HG02840 (cell line): ENCODE measurements around the gene JOSD2.
"Not testable (repeated sequence)": the region's sequence is repeated elsewhere in the genome, so short reads cannot be mapped to it uniquely, and the experiment has no call there.

Source experiments
- ATAC-seq: cut with Tn5 transposase; IDR thresholded peaks from one replicate; pipeline ENCODE4 v1.9.1; 2021; ENCODE audit warnings: mild to moderate bottlenecking, moderate library complexity, moderate number of reproducible peaks; ENCODE audit not compliant: unreplicated experiment, low FRiP score

Gene JOSD2

DNA sequence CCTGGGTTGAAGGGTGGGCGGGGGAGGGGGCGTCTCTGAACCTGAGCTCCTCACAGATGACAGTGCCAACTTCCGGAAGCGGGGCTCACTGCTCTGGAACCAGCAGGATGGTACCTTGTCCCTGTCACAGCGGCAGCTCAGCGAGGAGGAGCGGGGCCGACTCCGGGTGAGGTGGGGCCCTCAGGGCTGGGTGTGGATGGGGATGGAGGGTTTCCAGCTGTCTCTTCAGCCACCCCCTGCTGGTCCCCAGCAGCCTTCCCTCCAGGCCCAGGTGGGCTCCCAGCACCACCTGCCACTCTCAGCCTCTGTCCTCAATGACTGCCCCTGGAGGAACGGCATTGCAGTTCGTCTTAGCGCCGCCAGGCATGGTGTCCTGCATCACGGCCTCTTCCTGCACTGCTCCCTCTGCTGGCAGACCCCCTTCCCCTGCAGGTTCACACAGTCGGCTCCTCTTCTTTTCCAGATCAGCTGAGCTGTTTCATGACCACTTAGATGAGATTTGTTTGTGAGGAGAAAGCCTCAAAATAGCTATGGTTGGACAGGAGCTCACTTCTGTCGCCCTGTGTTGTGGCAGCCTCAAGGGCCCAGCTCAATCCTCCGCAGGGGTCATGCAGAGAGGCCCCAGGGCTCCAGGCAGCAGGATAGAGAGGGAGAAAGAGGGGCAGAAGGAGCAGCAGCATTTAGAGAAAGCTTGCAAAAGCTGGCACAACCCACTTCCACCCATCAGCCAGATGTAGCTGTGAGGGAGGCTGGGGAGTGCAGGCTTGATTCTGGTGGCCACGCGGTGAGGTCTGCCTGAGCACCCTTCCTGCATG is 31.9 kb downstream of the JOSD2 start:
- ATAC-seq = no peak

DNA sequence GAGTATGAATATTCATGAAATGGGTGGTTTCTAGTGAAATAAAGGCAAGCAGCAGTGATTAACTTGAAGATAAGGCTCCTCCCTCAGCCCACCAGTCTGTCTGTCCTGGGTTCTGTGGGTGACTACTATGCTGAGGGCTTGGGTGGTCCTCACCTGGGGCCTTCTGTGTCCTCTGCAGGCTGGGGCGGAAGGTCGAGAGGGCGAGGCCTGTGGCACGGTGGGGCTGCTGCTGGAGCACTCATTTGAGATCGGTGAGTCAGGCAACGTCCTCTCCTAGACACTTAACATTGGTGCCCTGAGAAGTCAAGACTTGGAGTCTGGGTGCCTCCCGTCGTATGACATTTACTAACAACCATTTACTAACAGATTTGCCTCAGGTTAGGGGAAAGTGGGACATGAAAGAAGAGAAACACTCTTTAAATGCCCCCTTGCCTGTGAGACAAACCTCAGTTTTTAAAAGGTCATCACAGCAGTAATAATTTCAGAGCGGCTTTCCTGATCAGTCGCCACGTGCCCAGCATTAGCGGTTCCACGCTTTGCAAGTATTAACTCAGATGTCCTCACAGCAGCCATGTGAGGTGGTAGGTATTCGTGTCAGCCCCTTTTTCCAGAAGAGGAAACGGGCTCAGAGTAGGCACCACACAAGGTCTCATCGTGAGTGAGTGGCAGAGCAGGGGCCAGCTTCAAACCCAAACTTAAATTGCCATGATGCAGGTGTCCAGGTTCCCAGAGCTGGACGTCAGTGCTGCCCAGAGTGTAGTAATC is 33.1 kb downstream of the JOSD2 start:
- no peak for ATAC-seq

DNA sequence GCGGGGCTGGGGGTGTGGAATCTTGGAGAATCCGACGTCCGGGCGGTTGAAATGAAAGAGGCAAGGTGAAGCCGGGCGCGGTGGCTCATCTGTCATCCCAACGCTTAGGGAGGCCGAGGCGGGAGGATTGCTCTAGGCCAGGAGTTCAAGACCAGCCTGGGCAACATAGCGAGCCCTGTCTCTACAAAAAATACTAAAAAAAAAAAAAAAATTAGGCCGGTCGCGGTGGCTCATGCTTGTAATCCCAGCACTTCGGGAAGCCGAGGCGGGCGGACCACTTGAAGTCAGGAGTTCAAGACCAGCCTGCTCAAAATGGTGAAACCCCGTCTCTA is 34.1 kb downstream of the JOSD2 start:
- ATAC-seq = no peak

DNA sequence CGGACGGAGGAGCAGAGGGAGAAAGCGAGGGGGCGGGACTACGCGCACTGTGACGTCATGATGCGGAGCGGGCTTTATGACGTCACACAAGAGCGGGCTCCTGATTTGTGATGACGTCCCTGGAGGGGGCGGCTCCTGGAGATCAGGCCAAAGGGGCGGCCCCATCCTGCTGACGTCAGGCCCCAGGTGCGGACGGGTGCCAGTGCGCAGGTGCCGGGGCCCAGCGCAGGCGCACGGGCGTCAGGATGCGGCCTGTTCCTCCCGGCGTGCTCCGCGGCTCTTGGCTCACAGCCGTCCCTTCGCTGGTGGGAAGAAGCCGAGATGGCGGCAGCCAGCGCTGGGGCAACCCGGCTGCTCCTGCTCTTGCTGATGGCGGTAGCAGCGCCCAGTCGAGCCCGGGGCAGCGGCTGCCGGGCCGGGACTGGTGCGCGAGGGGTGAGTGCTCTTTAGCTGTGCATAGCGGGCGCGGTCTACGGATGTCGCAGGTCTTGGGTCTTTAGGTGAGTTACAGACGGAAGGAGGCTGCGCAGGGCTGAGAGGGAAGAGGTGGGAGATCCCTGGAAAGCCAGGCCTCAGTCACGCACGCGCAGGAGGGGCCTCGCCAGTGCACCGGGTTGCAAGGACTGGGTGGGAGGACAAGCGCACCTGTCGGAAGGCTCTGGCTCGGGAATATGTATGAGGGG is 34.6 kb downstream of the JOSD2 start, which contains the start of the genes EMC10 and GARIN5A:
TSS of gene EMC10 (plus strand) at position 284 of the 683 bp plus-strand sequence. CDS start at position 322, 38 bp downstream.
TSS of gene GARIN5A (minus strand) at position 625 of the 683 bp plus-strand sequence. CDS start at position 165, 460 bp downstream.
- peak; percentile 62 for ATAC-seq

DNA sequence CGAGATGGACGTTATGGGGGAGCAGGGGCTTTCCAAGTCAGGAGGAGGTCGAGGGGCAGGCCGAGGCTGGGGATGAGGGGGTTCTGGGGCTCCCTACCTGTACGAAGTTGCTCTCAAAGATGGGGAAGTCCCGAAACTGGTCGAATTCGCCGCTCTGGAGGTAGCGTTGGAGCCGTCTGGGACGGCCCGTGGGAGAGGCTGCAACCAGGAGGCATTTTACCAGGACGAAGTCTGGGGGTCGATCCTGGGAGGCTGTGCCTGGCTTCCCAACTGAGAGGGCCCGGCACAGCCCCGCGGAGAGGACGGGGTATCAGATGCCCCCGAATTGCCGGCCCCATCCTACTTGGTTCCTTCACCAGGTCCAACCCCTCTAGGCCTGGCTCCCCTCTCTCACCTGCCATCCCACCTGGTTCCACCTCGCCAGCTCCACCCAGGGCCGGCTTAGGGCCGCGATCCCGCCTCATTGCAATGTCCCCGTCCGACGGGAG is 35.2 kb downstream of the JOSD2 start:
- peak; percentile 10 for ATAC-seq

DNA sequence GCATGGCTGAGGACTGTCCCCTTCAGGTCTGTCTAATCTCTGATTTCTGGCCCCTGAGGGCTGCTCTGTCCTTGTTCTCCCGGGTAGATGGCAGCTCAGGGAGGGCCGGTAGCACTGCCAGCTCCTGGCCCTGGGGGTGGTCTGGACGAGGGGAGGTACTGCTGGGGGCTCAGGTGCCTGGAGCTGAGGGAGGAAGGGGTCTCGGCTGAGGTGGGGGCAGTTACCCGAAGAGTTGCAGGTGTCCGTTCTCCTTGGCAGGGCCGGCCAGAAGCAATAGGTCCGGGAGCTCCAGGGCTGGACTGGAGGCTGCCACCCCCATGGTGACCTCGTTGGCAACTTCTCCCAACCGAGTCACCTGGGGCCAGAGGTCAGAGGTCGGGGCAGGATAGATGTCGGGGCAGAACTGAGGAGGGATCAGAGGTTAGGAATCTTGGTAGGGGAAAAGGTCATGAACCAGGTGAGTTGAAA is 35.9 kb downstream of the JOSD2 start:
- no peak for ATAC-seq

DNA sequence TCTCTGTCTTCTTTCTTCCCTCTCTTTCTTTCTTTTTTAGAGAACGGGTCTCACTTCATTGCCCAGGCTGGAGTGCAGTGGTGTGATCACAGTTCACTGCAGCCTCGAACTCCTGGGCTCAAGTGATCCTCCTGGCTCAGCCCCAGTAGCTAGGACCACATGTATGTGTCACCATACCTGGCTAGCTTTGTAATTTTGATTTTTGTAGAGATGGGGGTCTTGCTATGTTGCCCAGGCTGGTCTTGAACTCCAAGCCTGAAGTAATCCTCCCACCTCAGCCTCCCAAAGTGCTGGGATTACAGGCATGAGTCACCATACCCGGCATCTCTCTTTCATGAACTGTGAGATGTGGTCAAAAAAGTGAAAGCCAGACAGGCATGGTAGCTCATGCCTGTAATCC is 37.7 kb downstream of the JOSD2 start:
- not testable (repeated sequence) for ATAC-seq

DNA sequence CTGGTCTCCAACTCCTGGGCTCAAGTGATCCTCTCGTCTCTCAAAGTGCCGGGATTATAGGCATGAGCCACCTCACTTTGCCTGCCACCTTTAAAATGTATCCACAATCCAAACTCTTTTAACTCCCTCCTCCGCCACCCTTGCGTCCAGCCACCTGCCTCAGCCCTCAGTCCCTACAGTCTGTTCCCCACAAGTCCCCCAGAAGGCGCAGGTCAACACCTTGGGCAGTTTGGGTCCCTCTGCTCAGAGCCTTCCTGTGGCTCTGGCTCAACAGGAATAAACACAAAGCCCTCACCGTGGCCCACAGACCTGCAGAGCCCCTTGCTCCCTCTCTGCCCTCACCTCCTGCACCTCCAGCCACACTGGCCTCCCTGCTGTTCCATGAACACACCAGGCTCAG is 42.2 kb downstream of the JOSD2 start:
- no peak for ATAC-seq

DNA sequence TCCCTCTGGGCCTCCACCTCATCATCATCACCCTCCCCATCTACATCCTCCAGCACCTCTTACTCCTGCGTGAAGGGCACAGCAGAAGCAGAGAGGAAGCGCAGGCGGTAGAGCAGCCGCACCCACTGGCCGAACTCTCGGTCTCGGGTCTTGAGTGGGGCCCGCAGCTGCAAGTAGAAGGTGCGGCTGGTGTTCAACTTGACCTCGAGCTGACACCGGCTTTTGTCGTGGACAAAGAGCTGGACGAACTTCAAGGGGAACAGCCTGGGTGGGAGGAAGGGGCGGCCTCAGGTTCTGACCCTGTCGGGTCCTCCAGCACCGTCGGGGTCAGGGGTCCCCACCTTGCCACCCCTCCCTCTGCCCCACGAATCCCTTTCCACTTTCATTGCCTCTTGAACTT is 43.4 kb downstream of the JOSD2 start:
- ATAC-seq = no peak

DNA sequence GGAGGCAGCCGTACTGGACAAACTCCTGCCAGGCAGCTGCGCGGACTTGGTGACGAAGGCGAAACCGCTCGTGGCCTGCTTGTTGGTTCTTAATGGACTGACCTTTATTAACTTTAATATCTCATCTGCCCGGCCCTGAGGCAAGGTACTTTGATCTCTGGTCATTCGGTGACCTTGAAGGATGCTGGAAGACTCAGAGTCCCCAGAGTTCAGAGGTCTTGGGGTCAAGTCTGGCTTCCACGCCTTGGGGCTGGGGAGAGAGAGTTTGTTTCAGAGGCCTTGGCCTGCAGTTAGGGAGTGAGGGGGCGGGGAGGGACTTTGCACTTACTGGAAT is 44.3 kb downstream of the JOSD2 start:
- no peak for ATAC-seq

DNA sequence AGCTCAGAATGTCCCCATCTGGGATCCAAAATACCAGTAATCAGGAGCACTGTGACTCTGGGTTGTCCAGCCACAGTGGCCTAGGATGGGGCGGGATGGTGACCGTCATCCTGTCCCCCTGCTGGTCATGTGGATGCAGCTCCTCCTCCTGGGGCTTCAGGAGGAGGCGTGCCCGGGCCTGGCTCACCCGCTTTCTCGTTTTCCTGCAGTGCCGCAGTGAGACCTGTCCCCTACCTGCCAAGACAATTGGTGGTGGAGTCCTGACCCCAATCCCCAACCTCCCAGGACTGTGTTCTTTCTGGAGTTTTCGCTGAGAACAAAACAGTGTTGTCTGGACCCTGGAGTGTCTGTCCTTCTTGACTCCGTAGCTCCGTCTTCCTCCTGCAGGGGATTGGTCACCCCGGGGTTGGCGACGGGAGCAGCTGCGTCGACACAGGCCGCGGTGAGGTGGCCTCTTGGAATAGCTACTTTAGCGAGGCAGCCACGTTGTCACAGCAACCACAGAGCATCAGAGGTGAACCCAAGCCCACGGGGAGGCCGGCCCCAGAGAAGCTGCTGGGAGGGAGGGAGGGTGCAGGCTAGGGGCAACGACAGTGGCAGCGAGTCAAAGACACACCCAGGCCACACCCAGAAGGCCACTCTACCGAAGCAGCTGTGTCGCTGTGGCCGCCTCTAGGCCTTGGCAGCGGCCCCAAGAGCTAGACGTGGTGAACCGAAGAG is 44.8 kb downstream of the JOSD2 start:
- ATAC-seq = no peak

DNA sequence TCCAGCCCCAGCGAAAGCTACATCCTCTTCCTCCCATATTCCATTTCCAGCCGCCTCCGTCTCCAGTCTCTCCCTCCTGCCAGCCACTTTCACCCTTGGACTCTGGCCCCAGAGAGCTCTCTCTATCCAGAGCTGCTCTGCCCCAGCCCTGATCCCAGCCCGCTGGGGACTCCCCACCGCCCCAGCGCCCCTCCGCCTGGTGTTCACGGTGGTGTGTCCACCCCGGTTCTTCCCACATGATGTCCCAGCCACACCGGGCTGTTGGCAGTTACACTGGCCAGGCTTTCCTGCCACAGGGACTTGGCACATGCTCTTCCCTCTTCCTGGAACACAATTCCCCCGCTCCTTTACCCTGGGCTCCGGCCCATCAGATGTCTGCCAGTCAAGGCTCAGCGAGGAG is 46.0 kb downstream of the JOSD2 start:
- no peak for ATAC-seq

DNA sequence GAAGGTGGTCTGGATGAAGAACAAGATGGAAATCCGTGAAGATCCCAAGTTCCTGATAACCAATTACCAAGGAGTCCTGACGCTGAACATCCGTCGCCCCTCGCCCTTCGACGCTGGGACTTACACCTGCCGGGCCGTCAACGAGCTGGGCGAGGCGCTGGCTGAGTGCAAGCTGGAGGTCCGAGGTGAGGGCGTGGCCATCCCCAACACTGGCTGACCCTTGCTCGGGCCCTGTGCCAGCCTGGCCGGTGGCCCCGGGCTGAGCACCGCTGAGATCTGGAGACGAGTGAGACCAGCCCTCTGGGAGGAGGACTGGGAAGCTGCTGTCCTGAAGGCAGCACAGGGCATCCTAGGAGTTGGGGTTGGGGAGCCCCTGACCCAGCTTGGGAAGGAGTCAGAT is 46.6 kb downstream of the JOSD2 start:
- ATAC-seq = no peak

DNA sequence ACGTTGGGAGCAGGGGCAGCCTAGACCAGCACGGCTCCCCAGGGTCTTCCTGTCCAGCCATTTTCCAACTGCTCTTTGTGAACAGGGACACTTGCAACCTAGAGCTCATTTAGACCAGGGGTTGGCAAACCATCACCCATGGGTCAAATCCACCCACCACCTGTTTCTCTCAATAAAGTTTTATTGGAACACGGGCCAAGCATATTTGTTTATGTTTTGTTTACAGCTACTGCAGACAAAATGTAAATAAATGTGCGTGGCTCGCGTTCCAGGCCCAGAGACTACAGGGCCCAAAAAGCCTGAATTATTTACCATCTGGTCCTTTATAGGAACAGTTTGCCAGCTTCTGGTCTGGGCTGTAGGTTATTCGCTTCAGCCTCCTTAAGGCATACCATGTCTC is 48.0 kb downstream of the JOSD2 start:
- no peak for ATAC-seq

DNA sequence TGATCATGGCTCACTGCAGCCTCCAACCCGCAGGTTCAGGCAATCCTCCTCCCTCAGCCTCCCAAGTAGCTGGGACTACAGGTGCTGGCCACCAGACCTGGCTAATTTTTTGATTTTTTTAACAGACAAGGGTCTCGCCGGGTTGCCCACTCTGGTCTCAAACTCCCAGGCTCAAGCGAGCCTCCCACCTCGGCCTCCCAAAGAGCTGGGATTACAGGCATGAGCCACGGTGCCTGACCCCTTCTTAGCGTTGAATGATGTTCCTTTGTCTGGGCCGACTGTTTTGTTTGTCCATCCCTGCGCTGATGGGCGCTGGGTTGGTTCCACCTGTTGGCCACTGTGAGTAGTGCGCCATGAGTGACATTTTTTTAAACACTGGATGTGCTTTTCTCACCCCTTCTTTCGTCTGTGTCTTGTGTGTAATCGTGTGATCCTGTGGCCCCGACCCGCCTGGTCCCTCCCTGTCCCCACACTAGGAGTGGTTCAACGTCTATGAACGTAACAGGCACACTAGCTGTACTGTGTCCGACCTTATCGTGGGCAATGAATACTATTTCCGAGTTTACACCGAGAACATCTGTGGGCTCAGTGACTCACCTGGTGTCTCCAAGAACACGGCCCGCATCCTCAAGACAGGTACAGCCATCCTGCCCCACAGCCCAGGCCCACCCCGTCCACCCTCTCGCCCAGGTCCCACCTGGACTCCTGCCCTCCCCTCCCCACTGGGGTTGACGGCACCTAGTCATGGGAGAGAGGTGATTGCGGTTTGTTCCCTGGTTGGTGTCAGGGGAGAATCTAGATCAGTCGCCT is 49.7 kb downstream of the JOSD2 start:
- no peak for ATAC-seq

DNA sequence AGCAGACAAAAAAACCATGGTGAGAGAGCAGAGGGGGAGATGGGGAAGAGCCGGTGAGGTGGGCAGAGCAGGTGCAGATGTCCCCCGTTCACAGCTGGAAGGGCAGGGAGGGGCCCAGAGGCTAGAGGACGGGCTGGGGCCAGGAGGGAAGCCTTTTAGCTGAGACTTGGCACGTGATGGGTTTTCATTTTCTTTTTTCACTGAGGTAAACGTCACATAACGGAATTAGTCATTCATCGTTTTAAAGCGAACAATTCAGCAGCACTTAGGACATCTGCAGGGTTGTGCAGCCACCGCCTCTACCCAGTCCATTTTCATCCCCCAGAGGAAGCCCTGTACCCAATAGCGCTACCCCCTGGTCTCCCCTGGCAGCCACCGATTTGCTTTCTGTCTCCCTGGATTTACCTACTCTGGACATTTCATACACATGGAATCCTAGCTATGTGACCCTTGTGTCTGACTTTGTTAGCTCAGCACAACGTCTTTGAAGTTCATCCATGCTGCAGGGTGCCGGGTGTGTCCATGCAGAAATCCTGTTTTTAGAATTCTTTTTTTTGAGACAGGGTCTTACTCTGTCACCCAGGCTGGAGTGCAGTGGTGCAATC is 50.7 kb downstream of the JOSD2 start:
- ATAC-seq = no peak

DNA sequence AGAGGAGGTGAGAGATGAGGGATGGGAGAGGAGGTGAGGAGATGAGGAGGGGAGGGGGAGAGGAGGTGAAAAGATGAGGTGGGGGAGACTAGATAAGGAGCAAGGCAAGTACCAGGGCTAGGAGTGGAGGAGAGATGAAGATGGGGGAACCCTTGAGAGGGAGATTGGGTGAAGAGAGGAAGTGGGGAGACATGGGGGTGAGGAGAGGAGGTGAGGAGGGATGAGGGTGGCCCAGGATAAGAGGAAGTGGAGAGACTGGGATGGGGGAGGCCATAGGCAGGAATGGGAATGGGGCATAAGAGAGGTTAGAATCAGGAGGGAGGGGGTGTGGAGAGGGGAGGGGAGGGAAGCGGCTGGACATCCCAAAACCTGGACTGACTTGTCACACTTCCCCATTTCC is 51.4 kb downstream of the JOSD2 start:
- no peak for ATAC-seq

DNA sequence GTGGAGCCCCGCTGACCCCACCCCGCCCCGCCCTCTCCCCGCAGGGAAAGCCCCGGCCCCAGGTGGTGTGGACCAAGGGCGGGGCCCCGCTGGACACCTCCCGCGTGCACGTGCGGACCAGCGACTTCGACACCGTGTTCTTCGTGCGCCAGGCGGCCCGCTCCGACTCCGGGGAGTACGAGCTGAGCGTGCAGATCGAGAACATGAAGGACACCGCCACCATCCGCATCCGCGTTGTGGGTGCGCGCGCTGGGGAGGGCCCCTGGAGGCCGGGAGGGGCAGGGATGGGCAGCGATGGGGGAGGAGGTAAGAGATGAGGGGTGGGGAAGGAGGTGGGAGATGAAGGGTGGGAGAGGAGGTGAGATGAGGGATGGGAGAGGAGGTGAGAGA is 51.9 kb downstream of the JOSD2 start:
- no peak for ATAC-seq

DNA sequence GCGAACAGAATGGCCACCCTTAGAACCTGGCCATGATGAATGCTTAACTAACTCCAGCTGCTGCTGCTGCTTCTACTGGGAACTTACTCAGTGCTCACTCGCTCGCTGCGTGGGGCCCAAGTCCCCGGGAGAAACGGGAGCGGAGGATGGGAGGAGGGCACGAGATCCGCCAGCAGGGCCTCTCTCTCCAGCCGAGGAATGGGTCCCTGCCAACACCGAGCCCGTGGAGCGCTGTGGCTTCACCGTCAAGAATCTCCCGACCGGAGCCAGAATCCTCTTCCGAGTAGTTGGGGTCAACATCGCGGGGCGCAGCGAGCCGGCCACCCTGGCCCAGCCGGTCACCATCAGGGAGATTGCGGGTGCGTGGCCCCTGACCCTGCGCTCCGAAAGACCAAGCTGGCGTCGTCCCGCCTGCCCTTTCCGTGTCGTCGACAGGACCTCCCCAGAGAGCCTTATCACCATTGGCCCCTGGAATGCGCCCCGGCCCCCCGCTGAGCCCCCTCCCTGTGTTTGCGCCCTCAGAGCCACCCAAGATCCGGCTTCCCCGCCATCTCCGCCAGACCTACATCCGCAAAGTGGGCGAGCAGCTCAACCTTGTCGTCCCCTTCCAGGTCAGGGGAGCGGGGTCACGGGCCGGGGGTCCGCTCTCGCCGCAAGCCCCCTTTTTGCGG is 52.5 kb downstream of the JOSD2 start:
- no peak for ATAC-seq
